GM12878 (cell line): ENCODE measurements around the gene SPAG6.

Experiments used
- ATF3 ChIP-seq: IDR thresholded peaks from 2 replicates; pipeline ENCODE4 v1.6.1; 2011; ENCODE audit warnings: low read depth, mild to moderate bottlenecking, low read length, moderate library complexity, borderline replicate concordance; ENCODE audit errors: extremely low read depth
- EZH2 ChIP-seq: IDR thresholded peaks from 2 replicates; pipeline ENCODE4 v1.6.1; 2012; ENCODE audit warnings: low read depth, mild to moderate bottlenecking, control low read depth, inconsistent platforms, low read length, borderline replicate concordance; ENCODE audit not compliant: control insufficient read depth
- JUNB ChIP-seq: IDR thresholded peaks from 2 replicates; pipeline ENCODE4 v1.6.1; 2016; ENCODE audit warnings: antibody characterized with exemption, mild to moderate bottlenecking
- RBBP5 ChIP-seq: fragments of 200-600 bp; sonication (generic); conservative IDR thresholded peaks from 2 replicates; pipeline ENCODE4 v1.6.1; 2016
- REST ChIP-seq: IDR thresholded peaks from 2 replicates; pipeline ENCODE4 v1.6.1; 2012; ENCODE audit warnings: mild to moderate bottlenecking, low read depth, low read length

GRCh38 chr10:22447068-22447467 is 101.8 kb downstream of the SPAG6 start:
- no peak for TF ChIP-seq JUNB
- no peak for TF ChIP-seq RBBP5
- TF ChIP-seq ATF3, result no peak
- no peak for TF ChIP-seq EZH2
- TF ChIP-seq REST, result no peak
